Measurements from ENCODE around the gene PFKL.

PFKL gene

DNA sequence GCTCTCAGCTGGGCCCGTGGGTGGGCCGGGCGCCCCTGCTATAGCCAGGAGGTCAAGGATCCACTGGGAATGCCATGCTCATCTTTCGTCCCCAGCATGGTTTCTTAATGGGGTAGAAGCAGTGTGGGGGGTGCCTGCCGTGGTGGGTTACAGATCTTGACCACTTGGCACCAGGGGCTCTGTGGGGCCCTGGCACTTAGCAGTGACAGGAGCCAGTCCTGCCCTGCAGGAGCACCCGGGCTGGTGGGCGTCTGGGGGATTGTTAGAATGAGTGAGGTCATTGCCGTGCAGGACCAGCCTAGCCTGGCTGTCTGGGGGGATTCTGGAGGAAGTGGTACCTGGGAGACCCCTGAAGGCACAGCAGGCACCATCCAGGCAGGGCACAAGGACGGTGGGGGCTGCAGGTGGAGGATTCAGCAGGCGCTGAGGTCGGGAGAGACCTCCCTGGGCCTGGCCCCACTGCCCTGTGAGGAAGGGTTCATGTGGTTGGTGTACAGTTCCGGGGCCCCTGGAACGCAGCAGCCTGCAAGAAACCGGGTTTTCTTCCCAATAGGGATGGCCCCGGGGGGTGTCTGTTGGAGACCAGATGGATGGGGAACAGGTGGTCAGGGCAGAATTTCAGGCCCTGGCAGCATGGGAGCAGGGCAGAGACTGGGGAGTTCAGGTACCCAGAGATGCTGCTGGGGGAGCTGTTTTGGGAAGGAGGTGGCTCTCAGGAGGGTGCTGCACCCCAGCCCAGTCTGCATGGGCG, 9.4 kb upstream of the PFKL start:
- no peak overlapping the region for H2AFZ ChIP-seq (ENCODE audit: low read depth, low read length)
- H3K36me3 ChIP-seq (ENCODE audit: insufficient read depth, low read length), result no peaks in the 10 kb centered on the region
- no peak overlapping the region for H3K27ac ChIP-seq (ENCODE audit: low read length)
- no peaks in the 10 kb centered on the region for H3K27me3 ChIP-seq (ENCODE audit: insufficient read depth, low read length, poor library complexity)
- DNase-seq, result no peak
- H3K4me2 ChIP-seq (ENCODE audit: insufficient read depth, low read length), result no peak overlapping the region
- H3K9me3 ChIP-seq (ENCODE audit: insufficient read depth, low read length, severe bottlenecking), result no peaks in the 10 kb centered on the region
- no peaks in the 10 kb centered on the region for H3K79me2 ChIP-seq (ENCODE audit: insufficient read depth, low read length)
- TF ChIP-seq EZH2 (IDR thresholded peaks at IDR 0.05; ENCODE audit: borderline replicate concordance, low read depth, low read length, severe bottlenecking), result no peak
- TF ChIP-seq, protein P1, sequence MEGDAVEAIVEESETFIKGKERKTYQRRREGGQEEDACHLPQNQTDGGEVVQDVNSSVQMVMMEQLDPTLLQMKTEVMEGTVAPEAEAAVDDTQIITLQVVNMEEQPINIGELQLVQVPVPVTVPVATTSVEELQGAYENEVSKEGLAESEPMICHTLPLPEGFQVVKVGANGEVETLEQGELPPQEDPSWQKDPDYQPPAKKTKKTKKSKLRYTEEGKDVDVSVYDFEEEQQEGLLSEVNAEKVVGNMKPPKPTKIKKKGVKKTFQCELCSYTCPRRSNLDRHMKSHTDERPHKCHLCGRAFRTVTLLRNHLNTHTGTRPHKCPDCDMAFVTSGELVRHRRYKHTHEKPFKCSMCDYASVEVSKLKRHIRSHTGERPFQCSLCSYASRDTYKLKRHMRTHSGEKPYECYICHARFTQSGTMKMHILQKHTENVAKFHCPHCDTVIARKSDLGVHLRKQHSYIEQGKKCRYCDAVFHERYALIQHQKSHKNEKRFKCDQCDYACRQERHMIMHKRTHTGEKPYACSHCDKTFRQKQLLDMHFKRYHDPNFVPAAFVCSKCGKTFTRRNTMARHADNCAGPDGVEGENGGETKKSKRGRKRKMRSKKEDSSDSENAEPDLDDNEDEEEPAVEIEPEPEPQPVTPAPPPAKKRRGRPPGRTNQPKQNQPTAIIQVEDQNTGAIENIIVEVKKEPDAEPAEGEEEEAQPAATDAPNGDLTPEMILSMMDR (IDR thresholded peaks at IDR 0.05; ENCODE audit: borderline replicate concordance, extremely low read depth, low read length, poor library complexity, severe bottlenecking), result no peak
- H3K9ac ChIP-seq (ENCODE audit: low read depth, low read length), result no peak overlapping the region
- ATAC-seq (ENCODE audit: insufficient read depth, low read depth), result no peak
- H3K4me1 ChIP-seq (ENCODE audit: insufficient read depth, low read length), result no peaks in the 10 kb centered on the region
- 0 out of 2 replicates have a peak, but pooled peaks cover 4% of the 10 kb centered on the region for H4K20me1 ChIP-seq (ENCODE audit: insufficient read depth, low read length)
- H3K4me3 ChIP-seq (ENCODE audit: low read depth in 1 of 2, low read length in 2 of 2), result no peak overlapping the region

DNA sequence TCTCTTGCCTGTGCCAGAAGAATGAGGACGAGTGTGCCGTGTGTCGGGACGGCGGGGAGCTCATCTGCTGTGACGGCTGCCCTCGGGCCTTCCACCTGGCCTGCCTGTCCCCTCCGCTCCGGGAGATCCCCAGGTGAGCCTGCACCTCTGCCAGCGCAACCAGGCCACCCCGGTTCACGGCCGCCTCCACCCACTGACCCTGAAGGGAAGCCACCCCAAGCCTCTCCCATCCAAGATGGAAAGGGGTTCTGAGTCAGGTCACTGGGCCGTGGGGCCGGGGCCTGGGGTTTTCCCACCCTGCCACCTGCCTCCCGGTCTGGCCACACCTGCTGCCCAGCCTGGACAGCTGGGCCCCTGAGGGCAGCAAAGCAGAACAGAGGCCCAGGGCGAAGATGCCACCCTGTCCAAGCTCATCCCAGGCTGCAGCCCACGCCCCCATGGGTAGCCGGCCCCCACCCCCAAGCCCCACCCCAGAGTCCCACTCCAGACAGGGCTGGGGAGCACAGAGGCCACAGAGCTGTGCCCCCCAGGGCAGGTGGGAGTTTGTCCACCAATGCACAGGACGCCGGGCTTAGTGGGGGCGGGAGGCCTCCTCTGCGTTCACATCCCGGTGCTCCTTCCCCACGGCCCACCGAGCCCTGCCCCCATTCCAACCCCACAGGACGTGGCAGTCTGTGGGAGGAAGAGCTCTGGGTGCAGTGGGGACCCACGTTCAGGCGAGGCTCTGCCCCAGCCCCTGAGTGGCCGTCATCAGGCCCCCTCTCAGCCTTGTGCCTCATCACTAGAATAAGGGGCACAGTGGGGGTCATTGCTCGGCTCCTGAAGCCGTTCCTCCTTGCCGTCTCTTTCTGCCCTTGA, 8.5 kb upstream of the PFKL start:
- no peak for ATAC-seq (ENCODE audit: insufficient read depth, low read depth)
- Histone ChIP-seq H3K9ac (ENCODE audit: low read depth, low read length) (no peak overlapping the region), H3K4me3 (ENCODE audit: low read depth in 1 of 2, low read length in 2 of 2) (no peak overlapping the region), H3K79me2 (ENCODE audit: insufficient read depth, low read length) (no peaks in the 10 kb centered on the region), H3K27ac (ENCODE audit: low read length) (no peak overlapping the region), H3K4me1 (ENCODE audit: insufficient read depth, low read length) (no peaks in the 10 kb centered on the region), H3K4me2 (ENCODE audit: insufficient read depth, low read length) (no peak overlapping the region), H4K20me1 (ENCODE audit: insufficient read depth, low read length) (0 out of 2 replicates have a peak, but pooled peaks cover 4% of the 10 kb centered on the region), H2AFZ (ENCODE audit: low read depth, low read length) (no peak overlapping the region), H3K27me3 (ENCODE audit: insufficient read depth, low read length, poor library complexity) (no peaks in the 10 kb centered on the region), H3K36me3 (ENCODE audit: insufficient read depth, low read length) (no peaks in the 10 kb centered on the region), H3K9me3 (ENCODE audit: insufficient read depth, low read length, severe bottlenecking) (no peaks in the 10 kb centered on the region)
- TF ChIP-seq, protein P1 (IDR thresholded peaks at IDR 0.05; ENCODE audit: borderline replicate concordance, extremely low read depth, low read length, poor library complexity, severe bottlenecking), result no peak
- no peak for TF ChIP-seq EZH2 (IDR thresholded peaks at IDR 0.05; ENCODE audit: borderline replicate concordance, low read depth, low read length, severe bottlenecking)
- no peak for DNase-seq

DNA sequence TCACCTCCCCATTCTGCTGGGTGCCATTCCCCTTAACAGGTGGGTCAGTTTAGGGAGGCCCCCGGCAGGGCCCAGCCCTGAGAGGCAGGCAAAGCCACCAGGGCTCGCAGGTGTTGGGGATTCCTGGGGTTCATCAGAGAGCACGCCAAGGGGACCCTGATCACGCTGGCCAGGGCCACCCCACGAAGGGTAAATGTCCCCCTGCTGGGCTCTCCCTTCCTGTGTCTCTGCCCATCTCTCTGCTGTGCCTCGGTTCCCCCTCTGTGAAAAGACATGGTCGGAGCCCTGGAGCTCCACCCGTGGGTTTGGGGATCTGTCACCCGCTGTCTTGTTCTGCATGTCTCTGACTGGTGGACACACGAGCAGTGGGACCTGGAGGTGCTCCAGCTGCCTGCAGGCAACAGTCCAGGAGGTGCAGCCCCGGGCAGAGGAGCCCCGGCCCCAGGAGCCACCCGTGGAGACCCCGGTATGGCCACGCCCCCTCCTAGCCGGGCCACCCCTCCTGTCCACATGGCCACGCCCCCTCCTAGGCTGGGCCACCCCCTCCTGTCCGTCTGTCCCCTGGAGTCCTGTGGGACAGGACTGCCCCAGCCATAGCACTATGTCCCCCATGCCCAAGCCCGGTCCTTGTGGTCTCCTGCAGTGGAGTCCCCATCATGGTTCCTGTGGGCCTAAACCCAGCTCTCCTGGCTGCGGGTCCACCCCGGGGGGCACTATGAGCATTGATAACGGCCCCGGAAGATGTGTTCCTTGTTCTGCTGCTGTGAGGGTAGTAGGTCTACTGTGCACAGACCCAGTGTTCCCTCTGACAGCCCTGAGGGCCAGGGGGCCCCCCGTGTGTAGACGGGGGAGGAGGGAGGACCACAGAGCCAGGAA, 7.7 kb upstream of the PFKL start:
- H3K4me1 ChIP-seq (ENCODE audit: insufficient read depth, low read length), result no peaks in the 10 kb centered on the region; the same call in 1 of the 2 replicates
- no peak overlapping the region for H2AFZ ChIP-seq (ENCODE audit: low read depth, low read length)
- H3K9me3 ChIP-seq (ENCODE audit: insufficient read depth, low read length, severe bottlenecking), result no peaks in the 10 kb centered on the region
- no peak overlapping the region for H3K27ac ChIP-seq (ENCODE audit: low read length)
- no peaks in the 10 kb centered on the region for H3K36me3 ChIP-seq (ENCODE audit: insufficient read depth, low read length)
- TF ChIP-seq, protein P1 (IDR thresholded peaks at IDR 0.05; ENCODE audit: borderline replicate concordance, extremely low read depth, low read length, poor library complexity, severe bottlenecking), result no peak
- no peak for TF ChIP-seq EZH2 (IDR thresholded peaks at IDR 0.05; ENCODE audit: borderline replicate concordance, low read depth, low read length, severe bottlenecking)
- no peak overlapping the region for H3K4me3 ChIP-seq (ENCODE audit: low read depth in 1 of 2, low read length in 2 of 2)
- no peak for DNase-seq
- H3K9ac ChIP-seq (ENCODE audit: low read depth, low read length), result no peak overlapping the region
- no peak for ATAC-seq (ENCODE audit: insufficient read depth, low read depth)
- H3K79me2 ChIP-seq (ENCODE audit: insufficient read depth, low read length), result no peaks in the 10 kb centered on the region
- 0 out of 2 replicates have a peak, but pooled peaks cover 4% of the 10 kb centered on the region for H4K20me1 ChIP-seq (ENCODE audit: insufficient read depth, low read length)
- no peak overlapping the region for H3K4me2 ChIP-seq (ENCODE audit: insufficient read depth, low read length)
- no peaks in the 10 kb centered on the region for H3K27me3 ChIP-seq (ENCODE audit: insufficient read depth, low read length, poor library complexity)
